ENCODE measurements around the gene NUDT3.
"Not testable (repeated sequence)": the region's sequence is repeated elsewhere in the genome, so short reads cannot be mapped to it uniquely, and the experiment has no call there.

DNA sequence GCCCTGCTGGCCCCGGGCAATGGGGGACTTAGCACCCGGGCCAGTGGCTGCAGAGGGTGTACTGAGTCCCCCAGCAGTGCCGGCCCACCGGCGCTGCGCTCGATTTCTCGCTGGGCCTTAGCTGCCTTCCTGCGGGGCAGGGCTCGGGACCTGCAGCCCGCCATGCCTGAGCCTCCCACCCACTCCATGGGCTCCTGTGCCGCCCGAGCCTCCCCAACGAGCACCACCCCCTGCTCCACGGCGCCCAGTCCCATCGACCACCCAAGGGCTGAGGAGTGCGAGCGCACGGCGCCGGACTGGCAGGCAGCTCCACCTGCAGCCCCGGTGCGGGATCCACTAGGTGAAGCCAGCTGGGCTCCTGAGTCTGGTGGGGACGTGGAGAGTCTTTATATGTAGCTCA is 123.3 kb downstream of the NUDT3 start:
- TF ChIP-seq EP300 (IDR thresholded peaks at IDR 0.05); RCOR1 (IDR thresholded peaks at IDR 0.05; ENCODE audit: low read depth, low read length); ESRRA (IDR thresholded peaks at IDR 0.05; ENCODE audit: borderline replicate concordance, low read length); KDM5A (IDR thresholded peaks at IDR 0.05); JUN (IDR thresholded peaks at IDR 0.05); CHD4 (IDR thresholded peaks at IDR 0.05; ENCODE audit: borderline replicate concordance); CEBPB (IDR thresholded peaks at IDR 0.05); POLR2A (IDR thresholded peaks at IDR 0.05; ENCODE audit: low read length); TP53 (CRISPR knock-in tag; IDR thresholded peaks at IDR 0.05): not testable (repeated sequence)
- TF ChIP-seq, protein P1, sequence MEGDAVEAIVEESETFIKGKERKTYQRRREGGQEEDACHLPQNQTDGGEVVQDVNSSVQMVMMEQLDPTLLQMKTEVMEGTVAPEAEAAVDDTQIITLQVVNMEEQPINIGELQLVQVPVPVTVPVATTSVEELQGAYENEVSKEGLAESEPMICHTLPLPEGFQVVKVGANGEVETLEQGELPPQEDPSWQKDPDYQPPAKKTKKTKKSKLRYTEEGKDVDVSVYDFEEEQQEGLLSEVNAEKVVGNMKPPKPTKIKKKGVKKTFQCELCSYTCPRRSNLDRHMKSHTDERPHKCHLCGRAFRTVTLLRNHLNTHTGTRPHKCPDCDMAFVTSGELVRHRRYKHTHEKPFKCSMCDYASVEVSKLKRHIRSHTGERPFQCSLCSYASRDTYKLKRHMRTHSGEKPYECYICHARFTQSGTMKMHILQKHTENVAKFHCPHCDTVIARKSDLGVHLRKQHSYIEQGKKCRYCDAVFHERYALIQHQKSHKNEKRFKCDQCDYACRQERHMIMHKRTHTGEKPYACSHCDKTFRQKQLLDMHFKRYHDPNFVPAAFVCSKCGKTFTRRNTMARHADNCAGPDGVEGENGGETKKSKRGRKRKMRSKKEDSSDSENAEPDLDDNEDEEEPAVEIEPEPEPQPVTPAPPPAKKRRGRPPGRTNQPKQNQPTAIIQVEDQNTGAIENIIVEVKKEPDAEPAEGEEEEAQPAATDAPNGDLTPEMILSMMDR (IDR thresholded peaks at IDR 0.05): not testable (repeated sequence)
- TF ChIP-seq, protein P2, sequence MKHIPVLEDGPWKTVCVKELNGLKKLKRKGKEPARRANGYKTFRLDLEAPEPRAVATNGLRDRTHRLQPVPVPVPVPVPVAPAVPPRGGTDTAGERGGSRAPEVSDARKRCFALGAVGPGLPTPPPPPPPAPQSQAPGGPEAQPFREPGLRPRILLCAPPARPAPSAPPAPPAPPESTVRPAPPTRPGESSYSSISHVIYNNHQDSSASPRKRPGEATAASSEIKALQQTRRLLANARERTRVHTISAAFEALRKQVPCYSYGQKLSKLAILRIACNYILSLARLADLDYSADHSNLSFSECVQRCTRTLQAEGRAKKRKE (CRISPR knock-in tag; IDR thresholded peaks at IDR 0.05; ENCODE audit: low read depth): not testable (repeated sequence)
- TF ChIP-seq, protein P3, sequence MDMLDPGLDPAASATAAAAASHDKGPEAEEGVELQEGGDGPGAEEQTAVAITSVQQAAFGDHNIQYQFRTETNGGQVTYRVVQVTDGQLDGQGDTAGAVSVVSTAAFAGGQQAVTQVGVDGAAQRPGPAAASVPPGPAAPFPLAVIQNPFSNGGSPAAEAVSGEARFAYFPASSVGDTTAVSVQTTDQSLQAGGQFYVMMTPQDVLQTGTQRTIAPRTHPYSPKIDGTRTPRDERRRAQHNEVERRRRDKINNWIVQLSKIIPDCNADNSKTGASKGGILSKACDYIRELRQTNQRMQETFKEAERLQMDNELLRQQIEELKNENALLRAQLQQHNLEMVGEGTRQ (IDR thresholded peaks at IDR 0.05): not testable (repeated sequence)

All from A549 (cell line).